NCI-H1694 treated with DMSO at 0.1 percent for 48 hours (cell line): ENCODE measurements around the gene ELMOD3.
"Not testable (repeated sequence)": the region's sequence is repeated elsewhere in the genome, so short reads cannot be mapped to it uniquely, and the experiment has no call there.

Experiments used
- DNase-seq: peaks from one replicate; lab custom pipeline; 2025; lab: John Stamatoyannopoulos, UW

The ELMOD3 gene

DNA sequence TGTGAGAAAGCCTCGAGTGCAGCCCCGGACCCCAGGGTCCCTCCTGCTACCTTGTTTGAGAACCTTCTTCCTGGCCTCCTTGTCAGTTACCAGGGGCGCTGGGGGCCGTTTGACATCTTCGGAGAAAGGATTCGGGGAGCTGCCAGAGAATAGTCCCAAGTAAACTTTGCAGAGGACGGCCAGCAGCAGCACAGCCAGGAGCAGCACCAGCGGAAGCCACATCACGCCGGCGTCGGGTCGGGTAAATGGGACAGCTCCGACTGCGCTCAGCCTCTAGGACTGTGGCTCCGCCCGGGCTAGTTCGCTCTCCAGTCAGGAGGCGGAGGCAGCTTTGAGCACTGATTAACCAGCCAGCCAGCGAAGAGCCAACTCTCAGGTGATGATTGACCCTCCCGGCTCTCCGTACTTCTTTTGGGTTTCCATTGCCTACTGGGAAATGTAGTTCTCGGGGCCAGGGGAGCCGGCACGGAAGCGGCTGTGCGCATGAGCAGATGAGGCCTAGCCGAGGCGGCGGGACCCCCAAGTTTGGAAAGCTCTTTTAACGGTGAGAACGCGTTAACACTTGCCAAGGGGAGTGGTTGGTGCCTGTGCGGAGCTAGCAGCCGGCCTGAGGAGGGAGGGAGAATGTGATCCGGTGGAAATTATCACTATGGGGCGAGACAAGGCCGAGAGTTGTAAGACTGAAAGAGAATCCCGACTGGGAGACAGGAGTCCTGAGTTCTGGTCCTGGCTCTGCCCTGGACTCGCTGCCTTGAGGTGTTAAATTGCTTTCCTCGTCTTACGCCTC is at the start of gene ELMOD3, which contains the start of gene RETSAT:
ELMOD3 (plus strand) TSS at position 484 of the 787 bp plus-strand sequence. CDS start 2,430 bp downstream, outside the sequence.
RETSAT (minus strand) TSS at position 243 of the 787 bp plus-strand sequence; CDS start at position 222, 21 bp downstream.
- DNase-seq: peak; percentile 99

GRCh38 chr2:85307527-85307897 is 47.1 kb upstream of the ELMOD3 start:
- no peak for DNase-seq

DNA sequence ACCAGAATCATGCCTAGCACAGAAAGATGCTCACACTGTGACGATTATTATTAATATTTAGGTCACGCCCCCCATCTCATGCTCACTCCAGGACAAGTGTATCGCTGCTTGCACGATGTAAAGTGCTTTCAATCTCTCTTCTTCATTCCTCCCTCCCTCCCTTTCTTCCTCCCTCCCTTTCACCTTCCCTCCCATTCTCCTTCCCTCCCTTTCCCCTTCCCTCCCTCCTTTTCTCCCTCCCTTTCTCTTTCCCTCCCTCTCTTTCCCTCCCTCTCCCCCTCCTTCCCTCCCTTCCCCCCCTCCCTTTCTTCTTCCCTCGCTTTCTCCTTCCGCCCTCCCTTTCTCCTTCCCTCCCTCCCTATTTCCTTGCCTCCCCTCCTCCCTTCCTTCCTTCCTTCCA is 46.4 kb upstream of the ELMOD3 start:
- DNase-seq: no peak

DNA sequence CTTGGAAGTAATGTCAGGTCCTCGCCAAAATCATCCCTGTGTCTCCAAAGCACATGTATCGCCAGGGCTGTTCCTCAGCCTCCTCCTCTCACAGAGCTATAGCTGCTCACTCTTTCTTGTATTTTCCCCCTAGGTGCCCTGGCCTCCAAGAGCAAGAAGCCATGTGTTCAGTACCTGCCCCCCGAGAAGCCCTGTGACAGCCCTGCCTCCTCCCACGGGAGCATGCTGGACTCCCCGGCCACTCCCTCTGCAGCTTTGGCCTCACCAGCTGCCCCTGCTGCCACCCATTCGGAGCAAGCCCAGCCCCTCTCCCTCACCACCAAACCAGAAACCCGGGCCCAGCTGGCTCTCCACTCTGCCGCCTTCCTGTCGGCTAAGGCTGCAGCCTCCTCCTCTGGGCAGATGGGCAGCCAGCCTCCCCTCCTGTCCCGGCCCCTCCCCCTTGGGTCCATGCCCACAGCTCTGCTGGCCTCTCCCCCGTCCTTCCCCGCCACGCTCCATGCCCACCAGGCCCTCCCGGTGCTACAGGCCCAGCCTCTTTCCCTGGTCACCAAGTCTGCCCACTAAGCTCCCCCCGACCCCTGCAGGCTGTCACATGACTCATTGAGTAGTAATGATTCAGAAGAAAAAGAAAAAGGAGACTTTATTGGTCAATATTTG is 45.5 kb upstream of the ELMOD3 start:
- DNase-seq: peak; percentile 56

DNA sequence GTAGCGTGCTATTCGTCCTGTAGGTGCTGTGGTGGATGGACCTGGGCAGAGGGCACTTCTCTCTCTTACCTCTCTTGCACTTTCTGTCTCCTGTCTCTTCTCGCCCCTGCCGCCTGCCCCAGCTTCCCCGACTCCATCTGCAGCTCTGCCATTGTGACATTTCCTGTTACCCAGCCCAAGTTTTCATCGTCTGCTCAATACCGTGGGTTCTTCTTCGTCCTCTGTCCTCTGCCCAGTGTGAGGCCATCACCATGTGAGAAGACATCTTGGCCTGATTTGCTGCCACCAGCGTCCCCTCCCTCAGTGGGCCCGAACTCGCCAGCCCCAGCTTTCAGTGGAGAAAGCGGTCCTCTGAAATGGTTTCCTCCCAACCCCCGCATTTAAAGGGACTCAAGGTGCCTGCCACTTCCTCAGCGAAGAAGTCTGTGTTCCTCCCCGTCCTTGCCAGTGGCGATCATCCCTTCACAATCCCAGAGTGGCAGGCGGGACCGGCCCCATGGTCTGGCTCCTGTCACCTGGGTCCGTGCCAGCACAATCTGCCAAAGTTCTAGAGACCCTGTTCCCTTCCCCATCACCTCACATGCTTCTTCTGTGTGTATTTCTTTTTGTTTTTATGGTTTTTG is 44.8 kb upstream of the ELMOD3 start:
- DNase-seq: no peak

DNA sequence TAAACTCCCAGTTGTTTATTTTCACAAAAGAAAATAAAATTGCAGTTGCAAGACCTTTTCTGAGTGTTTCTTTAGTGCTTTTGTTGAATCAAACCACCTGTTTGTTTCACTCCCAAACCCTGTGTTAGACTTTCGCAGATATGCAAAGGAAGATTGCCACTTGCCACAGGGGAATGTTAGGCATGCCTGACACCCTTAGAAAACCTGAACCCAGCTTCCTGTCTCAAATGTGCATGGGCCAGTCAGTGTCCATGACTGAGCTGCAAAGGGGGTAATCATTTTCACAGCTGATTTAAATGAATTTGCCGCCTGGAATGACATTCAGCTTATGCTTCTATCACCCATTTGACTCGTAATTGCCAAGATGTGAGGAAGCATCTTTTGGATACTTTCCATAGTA is 44.2 kb upstream of the ELMOD3 start:
- DNase-seq: no peak

GRCh38 chr2:85312404-85312803 is 42.2 kb upstream of the ELMOD3 start:
- no peak for DNase-seq

GRCh38 chr2:85314884-85315242 is 39.7 kb upstream of the ELMOD3 start:
- no peak for DNase-seq

DNA sequence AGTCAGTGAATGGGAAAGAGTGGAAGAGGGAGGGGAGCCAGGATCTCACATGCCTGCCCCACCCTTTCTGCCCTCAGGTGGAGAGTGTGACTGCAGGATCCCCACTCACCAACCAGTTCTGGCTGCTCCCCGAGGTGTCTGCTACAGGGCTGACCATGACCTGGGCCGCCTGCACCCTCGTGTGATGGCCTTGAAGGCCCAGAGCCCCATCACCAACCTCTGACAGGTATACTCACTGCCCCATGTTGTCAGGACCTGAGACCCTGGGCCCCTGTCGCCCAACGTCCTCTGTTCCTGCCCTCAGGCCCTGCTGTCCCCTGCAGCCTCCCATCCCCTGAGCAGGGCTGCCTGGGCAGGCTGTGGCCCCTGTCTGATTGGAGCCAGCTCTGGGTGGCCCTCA is 38.6 kb upstream of the ELMOD3 start:
- DNase-seq: not testable (repeated sequence)

GRCh38 chr2:85318222-85319074 is 36.1 kb upstream of the ELMOD3 start:
- no peak for DNase-seq

DNA sequence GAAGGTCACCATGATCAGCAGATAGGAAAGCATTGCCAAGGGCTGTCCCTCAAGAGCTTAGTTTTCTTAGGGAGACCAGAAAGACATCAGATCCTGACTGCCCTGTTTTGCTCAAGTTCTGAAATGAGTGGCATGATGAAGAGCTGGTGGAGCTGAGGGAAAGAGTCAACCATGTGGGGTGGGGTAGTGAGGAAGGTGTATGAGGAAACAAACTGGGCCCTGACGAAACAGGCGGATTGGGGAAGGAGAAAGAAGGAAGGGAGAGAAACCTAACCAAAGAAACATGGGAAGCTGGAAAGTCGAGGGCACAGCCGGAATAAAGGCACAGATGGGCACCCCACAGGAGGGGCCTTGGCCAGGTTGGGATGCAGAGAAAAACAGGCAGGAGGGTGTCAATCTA is 34.8 kb upstream of the ELMOD3 start:
- DNase-seq: no peak

DNA sequence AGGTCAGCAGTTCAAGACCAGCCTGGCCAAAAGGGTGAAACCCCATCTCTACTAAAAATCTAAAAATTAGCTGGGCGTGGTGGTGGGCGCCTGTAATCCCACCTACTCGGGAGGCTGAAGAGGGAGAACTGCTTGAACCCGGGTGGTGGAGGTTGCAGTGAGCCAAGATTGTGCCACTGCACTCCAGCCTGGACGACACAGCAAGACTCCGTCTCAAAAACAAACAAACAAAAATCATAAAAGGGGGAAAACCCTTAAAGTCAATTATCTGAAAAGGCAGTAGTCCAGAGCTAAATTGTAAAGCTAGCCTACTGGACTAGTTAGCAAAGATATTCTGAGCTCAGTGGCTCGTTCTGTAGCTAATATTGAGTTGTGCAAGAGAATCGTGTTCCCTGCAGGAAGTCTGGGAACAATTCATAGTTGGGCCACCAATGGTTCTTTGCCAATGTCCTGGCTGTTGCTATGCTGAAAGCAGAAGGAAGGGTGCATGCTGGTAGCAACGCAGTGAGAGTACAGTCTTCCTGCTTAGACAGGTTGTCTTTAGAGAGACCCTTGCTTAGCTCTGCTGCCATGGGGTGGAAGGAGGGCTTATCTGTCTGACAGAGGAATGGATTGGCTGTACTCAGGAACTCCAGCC is 31.1 kb upstream of the ELMOD3 start:
- no peak for DNase-seq

DNA sequence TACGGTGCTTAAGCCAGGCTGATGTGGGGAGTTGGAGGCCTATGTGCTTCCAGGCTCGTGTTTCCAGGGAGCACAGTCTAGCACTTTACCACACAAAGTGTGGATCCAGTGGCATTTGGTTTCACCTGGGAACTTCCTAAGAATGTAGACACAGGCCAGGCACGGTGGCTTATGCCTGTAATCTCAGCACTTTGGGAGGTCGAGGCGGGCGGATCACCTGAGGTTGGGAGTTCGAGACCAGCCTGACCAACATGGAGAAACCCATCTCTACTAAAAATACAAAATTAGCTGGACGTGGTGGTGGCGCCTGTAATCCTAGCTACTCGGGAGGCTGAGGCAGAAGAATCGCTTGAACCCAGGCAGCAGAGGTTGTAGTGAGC is 30.6 kb upstream of the ELMOD3 start:
- not testable (repeated sequence) for DNase-seq

GRCh38 chr2:85324639-85325465 is 29.7 kb upstream of the ELMOD3 start:
- no peak for DNase-seq

DNA sequence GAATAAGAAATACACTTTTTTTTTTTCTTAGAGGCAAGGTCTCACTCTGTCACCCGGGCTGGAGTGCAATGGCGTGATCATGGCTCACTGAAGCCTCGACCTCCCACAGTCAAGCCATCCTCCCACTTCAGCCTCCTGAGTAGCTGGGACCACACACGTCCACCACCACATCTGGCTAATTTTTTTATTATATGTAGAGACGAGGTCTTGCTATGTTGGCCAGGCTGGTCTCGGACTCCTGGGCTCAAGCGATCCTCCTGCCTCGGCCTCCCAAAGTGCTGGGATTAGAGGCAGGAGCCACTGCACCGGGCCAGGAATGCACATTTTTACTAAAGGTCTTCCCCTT is 29.1 kb upstream of the ELMOD3 start:
- DNase-seq: no peak

DNA sequence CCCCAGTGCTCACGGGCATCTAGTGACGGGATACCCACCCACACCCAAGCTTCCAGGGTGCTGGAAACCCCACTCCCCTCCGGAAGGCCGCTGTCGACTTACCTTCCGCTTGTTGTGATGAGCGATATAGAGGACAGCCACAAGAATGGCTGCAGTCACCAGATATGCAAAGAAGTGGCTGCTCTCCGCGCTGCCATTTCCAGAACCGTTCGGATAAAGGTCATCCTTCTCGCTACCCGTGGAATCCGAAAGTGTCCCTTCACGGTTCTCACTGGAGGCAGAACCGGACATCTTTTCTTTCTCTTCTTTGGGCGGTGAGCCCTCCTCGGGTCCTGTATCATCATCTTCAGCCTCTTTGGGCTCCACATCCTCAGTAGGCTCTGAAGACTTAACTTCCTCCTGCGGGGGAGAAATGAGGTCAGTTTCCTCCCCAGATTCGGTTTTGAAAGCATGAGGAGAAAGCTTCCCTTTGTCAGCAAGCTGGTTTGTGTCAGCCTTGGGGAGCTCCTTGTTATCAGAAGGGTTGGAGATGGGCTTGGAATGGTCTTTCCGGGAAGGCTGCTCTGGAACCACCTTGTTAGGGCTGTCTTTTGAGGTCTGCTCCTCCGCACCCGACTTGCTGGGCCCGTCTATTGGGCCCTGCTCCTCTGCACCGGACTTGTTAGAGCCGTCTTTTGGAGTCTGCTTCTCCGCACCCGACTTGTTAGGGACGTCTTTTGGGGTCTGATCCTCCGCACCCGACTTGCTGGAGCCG is 28.0 kb upstream of the ELMOD3 start:
- DNase-seq: no peak

GRCh38 chr2:85327160-85327821 is 27.3 kb upstream of the ELMOD3 start:
- no peak for DNase-seq

GRCh38 chr2:85327822-85328617 is 26.5 kb upstream of the ELMOD3 start, which contains the start of gene TGOLN2:
Gene TGOLN2, minus strand, starts transcription at chr2:85327989. Its CDS starts 27 bp downstream, at chr2:85327962.
- DNase-seq: peak; percentile 94
